ENCODE measurements around the gene ARHGEF12. TPM values are rescaled to one million over a fixed set of nuclear protein-coding genes. Genes with fewer than 3 reads are reported as not detected.
A peak's percentile ranks its signal among the peaks of the same experiment; 100 is the strongest.
"Not testable (repeated sequence)": the region's sequence is repeated elsewhere in the genome, so short reads cannot be mapped to it uniquely, and the experiment has no call there.

ARHGEF12 gene
- total RNA-seq, 1 donor from 2014 or later, result 81.7 TPM

DNA sequence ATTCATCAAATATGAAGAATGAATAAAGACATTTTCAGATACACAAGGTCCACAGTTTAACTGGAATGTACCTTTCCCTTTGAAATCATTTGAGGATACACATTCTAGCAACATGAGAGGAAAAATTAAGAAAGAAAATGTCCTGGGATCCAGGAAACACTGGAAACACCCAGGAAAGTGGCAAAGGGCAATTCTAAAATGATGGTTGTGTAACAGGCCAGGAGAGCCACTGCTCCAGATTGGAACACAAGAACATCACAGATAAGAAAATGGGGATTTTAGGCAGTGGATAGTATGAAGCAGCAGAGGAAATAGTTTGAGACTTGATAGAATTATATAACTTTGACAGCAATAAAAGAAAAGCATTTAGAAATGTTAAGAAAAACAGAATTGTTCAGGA lies 119.3 kb downstream of the ARHGEF12 start:
- intact Hi-C loops (cut with DNase I), result no loop called here
- DNase-seq (no peak), ATAC-seq (ENCODE audit: poor library complexity) (no peak)

DNA sequence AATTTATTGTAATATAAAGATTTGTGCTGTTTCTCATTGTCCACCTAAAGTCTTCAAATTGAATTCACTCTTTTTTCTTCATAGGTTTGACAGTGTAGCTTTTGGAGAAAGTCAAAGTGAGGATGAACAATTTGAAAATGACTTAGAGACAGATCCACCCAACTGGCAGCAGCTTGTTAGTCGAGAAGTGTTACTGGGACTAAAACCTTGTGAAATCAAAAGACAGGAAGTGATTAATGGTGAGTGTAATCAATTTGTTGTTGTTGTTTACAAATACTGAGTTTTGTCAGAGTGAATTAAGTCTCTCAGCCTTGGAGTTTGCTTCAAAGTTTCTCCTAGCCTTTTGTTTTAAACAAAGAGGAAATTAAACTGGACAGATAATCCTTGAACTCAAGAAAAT lies 121.8 kb downstream of the ARHGEF12 start:
- DNase-seq, result no peak
- intact Hi-C loops (cut with DNase I), result no loop called here
- ATAC-seq (ENCODE audit: poor library complexity), result no peak

DNA sequence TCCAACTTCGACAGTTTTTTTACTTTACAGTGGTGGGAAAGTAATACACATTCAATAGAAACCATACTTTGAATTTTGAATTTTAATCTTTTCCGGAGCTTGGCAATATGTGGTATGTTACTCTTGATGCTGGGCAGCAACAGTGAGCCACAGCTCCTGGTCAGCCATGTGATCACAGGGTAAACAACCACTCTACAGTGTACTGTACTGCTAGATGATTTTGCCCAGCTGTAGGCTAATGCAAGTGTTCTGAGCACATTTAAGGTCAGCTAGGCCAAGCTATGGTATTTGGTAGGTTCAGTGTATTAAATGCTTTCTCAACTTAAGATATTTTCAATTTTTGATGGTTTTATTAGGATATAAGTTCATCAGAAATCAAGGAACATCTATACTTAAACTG lies 126.6 kb downstream of the ARHGEF12 start:
- intact Hi-C loops (cut with DNase I), result no loop called here
- no peak for ATAC-seq (ENCODE audit: poor library complexity)
- DNase-seq, result no peak

DNA sequence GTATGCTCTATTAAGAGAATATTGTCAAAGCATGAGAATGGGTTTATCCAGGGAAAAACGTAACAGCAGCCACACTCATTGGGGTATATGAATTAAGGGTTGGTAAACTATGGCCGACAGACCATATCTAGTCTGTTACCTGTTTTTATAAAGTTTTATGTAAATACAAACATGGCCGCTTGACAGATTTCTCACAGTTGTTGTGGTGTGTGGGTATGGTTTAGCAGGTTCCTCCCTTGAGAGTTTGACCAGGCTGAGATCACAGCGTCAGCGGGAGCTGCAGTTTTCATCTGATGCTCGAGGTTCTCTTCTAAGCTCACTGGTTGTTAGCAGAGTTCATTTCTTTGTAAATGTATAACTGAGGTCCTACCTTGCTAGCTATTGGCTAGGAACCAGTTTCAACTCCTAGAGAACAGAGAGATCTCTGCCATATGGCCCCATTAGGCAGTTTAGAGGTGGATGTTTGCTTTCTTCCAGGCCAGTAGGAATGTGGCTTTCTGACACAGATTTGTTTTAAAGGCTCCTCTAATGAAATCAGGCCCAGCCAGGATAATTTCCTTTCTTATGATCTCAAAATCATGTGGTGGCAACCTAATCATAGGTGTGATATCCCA lies 129.8 kb downstream of the ARHGEF12 start:
- DNase-seq, result no peak
- ATAC-seq (ENCODE audit: poor library complexity), result no peak
- intact Hi-C loops (cut with DNase I), result no loop called here

DNA sequence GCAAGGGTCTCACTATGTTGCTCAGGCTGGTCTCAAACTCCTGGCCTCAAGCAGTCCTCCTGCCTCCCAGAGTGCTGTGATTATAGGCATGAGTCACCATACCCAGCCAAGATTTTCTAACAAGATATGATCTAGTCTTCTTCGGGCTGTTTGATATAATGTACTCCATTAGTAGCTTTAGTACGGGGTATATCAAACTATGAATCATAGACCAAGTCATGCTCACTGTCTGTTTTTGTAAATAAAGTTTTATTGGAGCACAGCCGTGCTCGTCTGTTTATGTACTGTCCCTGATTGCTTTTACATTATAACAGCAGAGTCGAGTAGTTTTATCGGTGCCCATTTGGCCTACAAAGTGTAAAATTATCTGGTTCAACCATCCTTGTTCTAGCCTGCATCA lies 131.4 kb downstream of the ARHGEF12 start:
- intact Hi-C loops (cut with DNase I), result no loop called here
- no peak for DNase-seq
- no peak for ATAC-seq (ENCODE audit: poor library complexity)

DNA sequence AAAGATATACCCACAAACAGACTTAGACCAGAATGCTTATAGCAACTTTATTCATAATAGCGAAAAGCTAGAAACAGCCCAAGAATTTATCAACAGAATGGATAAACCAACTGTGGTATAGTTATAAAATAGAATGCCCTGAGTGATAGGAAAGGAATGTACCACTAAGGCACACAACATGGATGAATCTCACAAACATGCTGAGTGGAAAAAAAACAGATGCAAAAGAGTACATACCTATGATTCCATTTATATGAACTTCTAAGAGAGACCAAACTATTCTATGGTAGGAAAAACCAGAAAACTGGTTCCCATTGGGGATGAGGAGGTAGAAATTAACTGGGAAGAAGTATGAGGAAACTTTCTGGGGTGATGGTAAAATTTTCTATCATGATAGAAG lies 134.9 kb downstream of the ARHGEF12 start:
- intact Hi-C loops (cut with DNase I), result no loop called here
- no peak for DNase-seq
- ATAC-seq (ENCODE audit: poor library complexity), result no peak

DNA sequence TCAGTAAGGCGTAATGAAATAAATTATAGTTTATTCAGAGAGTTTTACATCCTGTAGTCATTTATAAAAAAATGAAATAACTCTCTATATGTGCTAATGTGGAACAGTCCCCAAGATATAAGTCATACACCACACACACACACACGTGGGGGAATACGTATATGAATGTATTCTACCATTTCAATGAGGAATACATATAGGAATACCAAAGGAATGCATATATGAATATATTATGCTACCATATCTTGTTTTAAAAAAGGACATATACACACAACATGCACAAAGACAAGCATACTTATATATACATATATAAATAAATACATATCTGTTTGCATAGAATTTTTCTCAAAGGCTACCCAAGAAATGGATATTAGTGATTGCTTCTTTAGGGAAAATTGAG lies 135.8 kb downstream of the ARHGEF12 start:
- ATAC-seq (ENCODE audit: poor library complexity) (no peak), DNase-seq (no peak)
- intact Hi-C loops (cut with DNase I), result no loop called here

DNA sequence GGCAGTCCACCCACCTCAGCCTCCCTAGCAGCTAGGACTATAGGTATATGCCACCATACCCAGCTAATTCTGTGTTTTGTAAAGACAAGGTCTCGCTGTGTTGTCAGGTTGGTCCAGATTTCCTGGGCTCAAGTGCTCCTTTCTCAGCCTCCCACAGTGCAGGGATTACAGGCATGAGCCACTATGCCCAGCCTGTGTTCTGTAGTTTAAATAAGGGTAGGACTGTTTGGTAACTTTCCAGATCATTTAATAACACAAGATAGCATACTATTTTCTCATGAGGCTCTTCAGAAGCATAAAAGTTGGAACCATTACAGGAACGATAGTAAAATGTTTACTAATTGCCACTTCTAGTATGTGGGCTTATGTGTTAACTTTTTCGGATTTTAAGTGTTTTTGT lies 137.3 kb downstream of the ARHGEF12 start:
- DNase-seq (no peak), ATAC-seq (ENCODE audit: poor library complexity) (peak; percentile 36)
- intact Hi-C loops (cut with DNase I), result no loop called here

DNA sequence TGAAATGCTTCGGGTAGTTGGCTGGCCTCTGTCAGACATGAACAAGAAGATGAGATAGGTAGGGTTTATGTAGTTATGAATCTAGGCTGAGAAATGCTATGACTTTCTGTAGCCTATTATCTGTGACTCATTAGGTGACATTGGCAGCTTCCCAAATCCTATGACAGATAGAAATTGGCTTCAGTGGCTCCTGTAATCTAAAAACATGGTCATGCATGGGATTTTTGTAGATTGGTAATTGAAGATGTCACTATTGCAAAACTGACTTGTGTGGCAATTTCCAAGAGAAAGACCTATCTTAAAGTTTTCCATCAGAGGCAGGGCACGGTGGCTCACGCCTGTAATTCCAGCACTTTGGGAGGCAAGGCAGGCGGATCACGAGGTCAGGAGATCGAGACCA lies 145.9 kb downstream of the ARHGEF12 start:
- no peak for DNase-seq
- ATAC-seq (ENCODE audit: poor library complexity), result no peak
- intact Hi-C loops (cut with DNase I), result no loop called here

DNA sequence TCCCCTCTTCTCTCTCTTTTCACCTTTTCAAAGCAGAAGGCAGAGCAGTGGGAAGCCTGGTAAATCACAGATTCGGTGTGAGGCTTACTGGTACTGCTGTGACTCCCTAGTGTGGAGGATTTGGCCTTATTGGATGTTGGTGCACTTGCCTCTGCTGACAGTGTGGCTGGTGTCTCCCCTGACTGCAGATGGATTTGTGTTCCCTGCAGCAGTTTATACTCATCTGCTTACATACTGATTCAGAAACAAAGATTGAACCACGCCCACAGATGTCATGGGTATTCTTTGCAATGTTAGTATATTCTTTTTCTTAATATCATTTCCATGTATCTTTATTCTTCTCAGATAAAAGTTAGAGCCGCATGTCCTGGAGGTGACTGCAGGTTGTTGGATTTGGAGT lies 148.5 kb downstream of the ARHGEF12 start:
- DNase-seq, result no peak
- ATAC-seq (ENCODE audit: poor library complexity), result no peak
- intact Hi-C loops (cut with DNase I), result no loop called here

DNA sequence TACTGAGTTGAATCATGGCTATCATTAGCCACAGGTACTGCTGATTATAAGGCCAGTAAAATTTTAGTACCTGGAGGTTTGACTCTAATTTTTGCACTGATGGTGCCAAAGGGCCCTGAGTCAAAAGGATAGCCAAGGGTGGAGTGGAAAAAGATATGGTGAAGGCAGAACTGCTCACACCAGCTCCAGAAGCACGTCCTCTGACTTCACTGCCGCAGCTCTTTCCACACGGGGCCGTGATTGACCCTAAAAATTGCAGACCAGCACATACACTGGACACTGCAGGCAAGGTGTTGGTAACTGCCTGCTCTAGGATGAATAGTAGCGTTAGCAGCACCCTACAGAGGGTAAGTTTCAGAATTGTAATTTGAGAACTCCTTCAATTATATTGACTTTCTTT lies 149.9 kb downstream of the ARHGEF12 start:
- intact Hi-C loops (cut with DNase I), result no loop called here
- no peak for DNase-seq
- ATAC-seq (ENCODE audit: poor library complexity), result peak; percentile 25

DNA sequence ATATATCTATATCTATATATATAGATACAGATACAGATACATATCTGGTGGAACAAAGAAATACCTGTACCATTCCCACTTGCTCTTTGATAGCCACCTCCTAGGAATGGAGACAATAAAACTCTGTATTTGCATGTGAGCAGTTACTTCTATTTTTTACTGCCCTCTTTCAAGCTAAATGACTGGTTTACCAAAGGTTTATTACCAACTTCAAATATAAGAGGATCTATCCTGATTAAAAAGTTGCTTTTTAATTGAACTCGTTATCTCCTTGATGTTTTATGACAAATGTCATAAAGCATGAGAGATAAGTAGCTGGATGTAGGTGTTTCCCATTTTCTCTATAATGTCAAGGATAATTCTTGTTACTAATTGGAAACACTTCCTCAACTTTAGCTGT lies 153.6 kb downstream of the ARHGEF12 start:
- no peak for DNase-seq
- intact Hi-C loops (cut with DNase I), result no loop called here
- ATAC-seq (ENCODE audit: poor library complexity), result no peak

DNA sequence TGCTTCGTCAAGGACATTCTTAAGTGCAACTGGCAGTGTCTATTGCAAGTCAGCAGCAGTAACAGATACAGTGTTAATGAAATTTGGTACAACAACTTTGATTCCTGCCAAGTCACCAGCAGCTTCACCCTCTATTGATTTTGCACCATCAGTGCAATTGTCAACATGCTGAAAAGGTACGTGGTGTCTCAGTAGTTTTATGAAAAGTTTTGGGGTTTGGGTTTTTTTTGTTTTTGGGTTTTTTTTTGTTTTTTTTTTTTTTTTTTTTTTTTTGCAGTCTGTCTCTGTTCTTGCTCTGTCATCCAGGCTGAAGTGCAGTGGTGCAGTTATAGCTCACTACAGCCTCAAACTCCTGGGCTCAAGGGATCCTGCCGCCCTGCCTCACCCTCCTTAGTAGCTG lies 156.3 kb downstream of the ARHGEF12 start:
- intact Hi-C loops (cut with DNase I), result no loop called here
- ATAC-seq (ENCODE audit: poor library complexity) (no peak), DNase-seq (no peak)

DNA sequence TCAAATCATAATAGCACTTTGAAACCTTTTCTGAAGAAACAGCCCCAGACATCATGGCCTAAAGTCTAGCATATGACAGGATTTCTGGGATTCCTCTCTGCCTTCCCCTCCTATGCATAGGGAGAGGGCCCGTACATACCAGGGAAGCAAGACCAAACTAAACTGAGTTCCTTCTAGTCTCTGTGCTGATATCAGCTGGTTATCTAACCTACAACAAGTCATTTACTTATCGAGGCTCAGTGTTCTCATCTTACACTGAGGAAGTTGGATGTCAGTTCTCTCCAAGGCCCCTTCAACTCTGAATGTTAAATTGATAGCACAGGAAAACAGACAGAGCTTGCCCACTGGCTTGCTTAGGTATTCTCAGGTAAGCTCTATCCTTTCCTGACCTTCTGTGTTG lies 158.4 kb downstream of the ARHGEF12 start:
- peak; percentile 19 for ATAC-seq (ENCODE audit: poor library complexity)
- intact Hi-C loops (cut with DNase I), result no loop called here
- DNase-seq, result no peak

DNA sequence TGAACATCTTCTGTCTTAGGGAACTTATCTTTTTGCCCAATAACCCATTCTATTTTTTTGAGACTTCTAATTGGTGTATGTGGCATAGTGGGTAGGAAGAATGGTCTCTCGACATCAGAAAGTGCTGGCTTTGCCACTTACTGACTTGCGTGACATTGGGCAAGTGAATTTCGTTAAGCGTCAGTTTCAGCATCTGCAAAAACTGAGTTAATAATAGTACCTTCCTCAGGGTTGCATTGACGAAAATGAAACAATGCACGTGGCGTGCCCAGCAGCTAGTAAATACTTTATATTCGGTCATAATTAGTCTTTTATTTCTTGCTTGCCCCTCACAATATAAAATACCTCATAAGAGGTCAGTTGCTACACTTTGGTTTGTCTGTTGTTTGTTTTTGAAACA lies 162.9 kb downstream of the ARHGEF12 start:
- ATAC-seq (ENCODE audit: poor library complexity) (no peak), DNase-seq (no peak)
- intact Hi-C loops (cut with DNase I), result no loop called here

DNA sequence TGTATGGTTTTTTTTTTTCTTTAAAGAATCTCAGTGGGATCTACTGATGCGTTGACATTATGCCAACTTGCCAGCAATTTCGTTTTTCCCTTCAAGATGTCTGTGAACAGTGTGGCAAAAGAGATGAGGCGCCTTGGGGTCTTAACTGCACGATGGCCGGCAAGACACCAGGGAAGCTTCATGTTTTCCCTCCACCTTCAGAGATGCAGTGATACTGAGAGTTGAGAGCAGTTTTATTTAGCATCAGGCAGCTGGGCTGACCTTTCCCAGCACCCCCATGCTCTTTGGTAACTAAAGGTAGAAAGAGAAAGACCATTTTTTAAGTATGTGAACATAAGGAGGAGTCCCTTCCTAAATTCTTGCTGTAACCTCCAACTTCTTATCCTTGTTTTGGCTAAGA lies 163.6 kb downstream of the ARHGEF12 start:
- no peak for DNase-seq
- ATAC-seq (ENCODE audit: poor library complexity), result no peak
- intact Hi-C loops (cut with DNase I), result no loop called here

DNA sequence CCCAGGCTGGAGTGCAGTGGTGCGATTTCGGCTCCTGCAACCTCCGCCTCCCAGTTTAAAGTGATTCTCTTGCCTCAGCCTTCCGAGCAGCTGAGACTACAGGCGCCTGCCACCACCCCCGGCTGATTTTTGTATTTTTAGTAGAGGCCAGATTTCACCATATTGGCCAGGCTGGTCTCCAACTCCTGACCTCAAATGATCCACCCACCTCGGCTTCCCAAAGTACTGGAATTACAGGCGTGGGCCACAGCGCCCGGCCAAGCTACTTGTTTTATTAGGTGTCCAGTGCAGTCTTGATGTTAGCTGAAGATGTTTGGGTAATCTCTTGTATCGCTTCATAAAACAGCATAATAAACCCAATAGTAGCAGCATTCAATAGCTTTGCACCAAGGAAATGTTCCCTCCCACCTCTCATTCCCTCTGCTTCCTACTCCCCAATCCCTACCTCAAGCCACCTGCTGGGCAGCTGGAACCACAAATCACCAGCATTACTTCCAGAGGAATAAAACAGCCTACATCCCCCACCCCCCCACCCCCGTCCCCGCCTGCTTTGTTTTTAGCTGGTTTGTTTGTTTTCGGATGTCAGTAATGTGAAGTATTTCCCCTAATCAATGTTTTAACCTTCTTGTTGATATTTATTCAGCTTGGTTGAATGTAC lies 164.3 kb downstream of the ARHGEF12 start:
- intact Hi-C loops (cut with DNase I), result no loop called here
- DNase-seq, result peak; percentile 54
- ATAC-seq (ENCODE audit: poor library complexity), result peak; percentile 22

DNA sequence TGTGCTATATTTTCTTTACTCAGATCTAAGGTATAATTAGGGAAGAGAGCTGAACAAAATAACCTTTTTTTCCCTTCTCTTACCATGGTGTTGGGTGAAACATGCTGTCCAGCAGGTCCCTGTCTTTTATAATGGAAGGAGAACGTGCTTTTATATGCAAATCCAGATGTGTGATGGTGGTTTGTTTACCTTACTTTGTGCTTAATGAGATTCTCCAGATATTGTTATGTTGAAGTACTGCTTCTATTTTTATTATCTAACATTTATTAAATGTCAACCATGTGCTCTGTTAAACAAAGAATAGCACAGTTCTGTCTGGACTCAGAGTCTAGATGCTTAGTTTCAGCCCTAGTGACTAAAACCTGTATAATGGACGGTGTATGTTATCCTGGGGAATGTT lies 165.2 kb downstream of the ARHGEF12 start:
- ATAC-seq (ENCODE audit: poor library complexity), result no peak
- no peak for DNase-seq
- intact Hi-C loops (cut with DNase I), result no loop called here

DNA sequence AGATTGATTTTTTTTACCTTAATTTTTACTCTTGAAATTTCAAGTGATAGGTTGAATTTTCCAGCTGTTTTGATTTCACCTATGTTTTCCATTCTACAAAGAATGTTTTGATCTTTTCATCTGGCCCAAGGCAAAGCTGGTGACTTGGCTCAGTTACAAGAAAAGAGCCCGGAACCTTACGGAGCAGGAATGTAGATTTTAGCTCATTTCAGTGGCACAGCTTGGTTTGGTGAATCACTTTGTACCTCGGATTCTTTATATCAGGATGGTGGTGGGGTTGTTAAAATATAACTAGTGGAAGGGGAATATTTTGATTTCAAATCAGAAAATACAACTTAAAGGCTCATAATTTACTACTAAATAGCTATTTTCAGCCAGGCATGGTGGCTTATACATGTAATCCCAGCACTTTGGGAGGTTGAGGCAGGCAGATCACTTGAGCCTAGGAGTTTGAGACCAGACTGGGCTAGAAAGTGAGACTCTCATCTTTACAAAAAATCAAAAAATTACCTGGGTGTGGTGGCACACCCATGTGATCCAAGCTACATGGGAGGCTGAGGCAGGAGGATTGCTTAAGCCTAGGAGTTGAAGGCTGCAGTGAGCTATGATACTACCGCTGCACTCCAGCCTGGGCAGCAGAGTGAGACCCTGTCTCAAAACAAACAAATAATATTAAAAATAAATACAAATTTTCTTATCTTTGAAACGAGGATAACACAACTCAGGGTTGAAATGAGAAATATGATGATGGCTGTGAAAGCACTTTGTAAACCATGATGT lies 166.0 kb downstream of the ARHGEF12 start:
- ATAC-seq (ENCODE audit: poor library complexity) (no peak), DNase-seq (no peak)
- intact Hi-C loops (cut with DNase I), result no loop called here

DNA sequence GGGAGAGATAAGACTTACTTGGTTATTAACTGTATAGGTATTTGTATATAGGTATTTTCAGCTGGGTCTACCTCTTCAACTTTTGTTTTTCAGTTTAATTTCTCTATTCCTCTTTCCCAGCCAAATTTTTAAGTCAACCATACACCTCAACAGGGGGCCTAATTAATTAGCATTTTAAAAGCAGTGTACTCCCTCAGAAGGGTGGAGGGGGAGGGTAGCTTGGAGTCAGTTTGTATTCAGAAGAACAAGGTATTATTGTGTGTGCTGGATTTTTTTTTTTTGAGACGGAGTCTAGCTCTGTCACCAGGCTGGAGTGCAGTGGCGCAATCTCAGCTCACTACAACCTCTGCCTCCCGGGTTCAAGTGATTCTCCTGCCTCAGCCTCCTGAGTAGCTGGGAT lies 167.3 kb downstream of the ARHGEF12 start:
- intact Hi-C loops (cut with DNase I); DNase-seq; ATAC-seq (ENCODE audit: poor library complexity): not testable (repeated sequence)

Data from Right ventricle myocardium superior (tissue), 1 donor.